Esophagus squamous epithelium (tissue), 4 donors: ENCODE data around the gene SLC12A8.

Experiments
- POLR2A ChIP-seq, 4 donors: fragments of 450-650 bp; IDR thresholded peaks; one replicate each; pipeline ENCODE4 v1.6.1; 2017; ENCODE audit warnings: antibody characterized with exemption in 4 of 4, mild to moderate bottlenecking in 4 of 4, moderate library complexity in 3 of 4
- TF ChIP-seq, protein P1 (sequence below), 6 experiments: fragments of 450-650 bp in 4 of 6; fragments of 200-600 bp in 2 of 6; sonication (generic) in 2 of 6; IDR thresholded peaks; one replicate each; pipeline ENCODE4 v1.5.1; 2016 to 2019; ENCODE audit warnings: antibody characterized with exemption in 6 of 6, mild to moderate bottlenecking in 4 of 6, moderate library complexity in 4 of 6

- TF ChIP-seq, protein P1, sequence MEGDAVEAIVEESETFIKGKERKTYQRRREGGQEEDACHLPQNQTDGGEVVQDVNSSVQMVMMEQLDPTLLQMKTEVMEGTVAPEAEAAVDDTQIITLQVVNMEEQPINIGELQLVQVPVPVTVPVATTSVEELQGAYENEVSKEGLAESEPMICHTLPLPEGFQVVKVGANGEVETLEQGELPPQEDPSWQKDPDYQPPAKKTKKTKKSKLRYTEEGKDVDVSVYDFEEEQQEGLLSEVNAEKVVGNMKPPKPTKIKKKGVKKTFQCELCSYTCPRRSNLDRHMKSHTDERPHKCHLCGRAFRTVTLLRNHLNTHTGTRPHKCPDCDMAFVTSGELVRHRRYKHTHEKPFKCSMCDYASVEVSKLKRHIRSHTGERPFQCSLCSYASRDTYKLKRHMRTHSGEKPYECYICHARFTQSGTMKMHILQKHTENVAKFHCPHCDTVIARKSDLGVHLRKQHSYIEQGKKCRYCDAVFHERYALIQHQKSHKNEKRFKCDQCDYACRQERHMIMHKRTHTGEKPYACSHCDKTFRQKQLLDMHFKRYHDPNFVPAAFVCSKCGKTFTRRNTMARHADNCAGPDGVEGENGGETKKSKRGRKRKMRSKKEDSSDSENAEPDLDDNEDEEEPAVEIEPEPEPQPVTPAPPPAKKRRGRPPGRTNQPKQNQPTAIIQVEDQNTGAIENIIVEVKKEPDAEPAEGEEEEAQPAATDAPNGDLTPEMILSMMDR (IDR thresholded peaks at IDR 0.05) = no peak
- no peak for TF ChIP-seq POLR2A (IDR thresholded peaks at IDR 0.05)
Measured at GRCh38 chr3:125143538-125143937, 69.0 kb downstream of the SLC12A8 start.
